Brain pericyte (primary cell): Measurements from ENCODE around the gene SH3RF2.
"Not testable (repeated sequence)": the region's sequence is repeated elsewhere in the genome, so short reads cannot be mapped to it uniquely, and the experiment has no call there.

Source experiments
- DNase-seq: peaks from one replicate; pipeline ENCODE4 v3.0.0-alpha.2; 2012; ENCODE audit warnings: low read depth, low spot score

Gene SH3RF2

GRCh38 chr5:145936401-145937131 lies at the start of gene SH3RF2:
Gene SH3RF2 (plus strand): TSS chr5:145936578. CDS start chr5:145937929, 1,351 bp downstream.
- peak; percentile 66 for DNase-seq

GRCh38 chr5:145887217-145887616 lies 49.2 kb upstream of the SH3RF2 start:
- DNase-seq = no peak

- peak; percentile 29 for DNase-seq
These were observed 48.3 kb upstream of the SH3RF2 start for GRCh38 chr5:145887976-145888574.

- no peak for DNase-seq
These were observed 46.8 kb upstream of the SH3RF2 start for GRCh38 chr5:145889611-145890010.

GRCh38 chr5:145891378-145891777 lies 45.0 kb upstream of the SH3RF2 start:
- not testable (repeated sequence) for DNase-seq

GRCh38 chr5:145898171-145898570 lies 38.2 kb upstream of the SH3RF2 start:
- no peak for DNase-seq

GRCh38 chr5:145902421-145902820 lies 34.0 kb upstream of the SH3RF2 start:
- DNase-seq = no peak

GRCh38 chr5:145903113-145903512 lies 33.3 kb upstream of the SH3RF2 start:
- DNase-seq = no peak

- no peak for DNase-seq
These were observed 32.5 kb upstream of the SH3RF2 start for GRCh38 chr5:145903867-145904266.

GRCh38 chr5:145904743-145905142 lies 31.6 kb upstream of the SH3RF2 start:
- no peak for DNase-seq

- DNase-seq = no peak
These were observed 30.0 kb upstream of the SH3RF2 start for GRCh38 chr5:145906401-145906800.

- DNase-seq = no peak
These were observed 28.0 kb upstream of the SH3RF2 start for GRCh38 chr5:145908206-145908960.

GRCh38 chr5:145911164-145911563 lies 25.2 kb upstream of the SH3RF2 start:
- DNase-seq = no peak

- DNase-seq = no peak
These were observed 24.4 kb upstream of the SH3RF2 start for GRCh38 chr5:145912019-145912418.

GRCh38 chr5:145912594-145912993 lies 23.8 kb upstream of the SH3RF2 start:
- DNase-seq = no peak

- no peak for DNase-seq
These were observed 22.7 kb upstream of the SH3RF2 start for GRCh38 chr5:145913701-145914100.

- DNase-seq = no peak
These were observed 20.3 kb upstream of the SH3RF2 start for GRCh38 chr5:145915970-145916638.

- DNase-seq = no peak
These were observed 19.1 kb upstream of the SH3RF2 start for GRCh38 chr5:145917288-145917687.

- DNase-seq = no peak
These were observed 18.0 kb upstream of the SH3RF2 start for GRCh38 chr5:145918397-145918796.

- no peak for DNase-seq
These were observed 17.0 kb upstream of the SH3RF2 start for GRCh38 chr5:145919413-145919812.

- no peak for DNase-seq
These were observed 15.7 kb upstream of the SH3RF2 start for GRCh38 chr5:145920542-145921210.

GRCh38 chr5:145921211-145921610 lies 15.2 kb upstream of the SH3RF2 start:
- no peak for DNase-seq
